Measurements from ENCODE around the gene NHS.

DNA sequence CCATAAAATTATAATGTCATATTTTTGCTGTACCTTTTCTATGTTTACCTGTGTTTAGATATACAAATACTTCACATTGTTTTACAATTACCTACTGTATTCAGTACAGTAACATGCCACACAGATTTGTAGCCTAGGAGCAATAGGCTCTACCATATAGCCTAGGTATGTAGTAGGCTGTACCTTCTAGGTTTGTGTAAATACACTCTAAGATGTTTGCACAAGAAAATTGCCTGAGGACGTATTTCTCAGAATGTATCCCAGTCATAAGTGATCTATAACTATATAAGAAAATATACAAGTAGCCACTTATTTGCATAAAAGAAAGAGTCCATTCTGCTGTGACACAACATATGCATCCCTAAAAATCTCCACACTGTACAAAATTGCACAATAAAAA is 326.0 kb downstream of the NHS start:
- TF ChIP-seq, protein P1, sequence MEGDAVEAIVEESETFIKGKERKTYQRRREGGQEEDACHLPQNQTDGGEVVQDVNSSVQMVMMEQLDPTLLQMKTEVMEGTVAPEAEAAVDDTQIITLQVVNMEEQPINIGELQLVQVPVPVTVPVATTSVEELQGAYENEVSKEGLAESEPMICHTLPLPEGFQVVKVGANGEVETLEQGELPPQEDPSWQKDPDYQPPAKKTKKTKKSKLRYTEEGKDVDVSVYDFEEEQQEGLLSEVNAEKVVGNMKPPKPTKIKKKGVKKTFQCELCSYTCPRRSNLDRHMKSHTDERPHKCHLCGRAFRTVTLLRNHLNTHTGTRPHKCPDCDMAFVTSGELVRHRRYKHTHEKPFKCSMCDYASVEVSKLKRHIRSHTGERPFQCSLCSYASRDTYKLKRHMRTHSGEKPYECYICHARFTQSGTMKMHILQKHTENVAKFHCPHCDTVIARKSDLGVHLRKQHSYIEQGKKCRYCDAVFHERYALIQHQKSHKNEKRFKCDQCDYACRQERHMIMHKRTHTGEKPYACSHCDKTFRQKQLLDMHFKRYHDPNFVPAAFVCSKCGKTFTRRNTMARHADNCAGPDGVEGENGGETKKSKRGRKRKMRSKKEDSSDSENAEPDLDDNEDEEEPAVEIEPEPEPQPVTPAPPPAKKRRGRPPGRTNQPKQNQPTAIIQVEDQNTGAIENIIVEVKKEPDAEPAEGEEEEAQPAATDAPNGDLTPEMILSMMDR (IDR thresholded peaks at IDR 0.05): no peak
- TF ChIP-seq POLR2A (IDR thresholded peaks at IDR 0.05): no peak
